ENCODE measurements around the gene SRPRA. TPM values are rescaled to one million over a fixed set of nuclear protein-coding genes. Genes with fewer than 3 reads are reported as not detected.

SRPRA gene
- total RNA-seq, 1 donor from 2014 or later = 40.0 TPM

DNA sequence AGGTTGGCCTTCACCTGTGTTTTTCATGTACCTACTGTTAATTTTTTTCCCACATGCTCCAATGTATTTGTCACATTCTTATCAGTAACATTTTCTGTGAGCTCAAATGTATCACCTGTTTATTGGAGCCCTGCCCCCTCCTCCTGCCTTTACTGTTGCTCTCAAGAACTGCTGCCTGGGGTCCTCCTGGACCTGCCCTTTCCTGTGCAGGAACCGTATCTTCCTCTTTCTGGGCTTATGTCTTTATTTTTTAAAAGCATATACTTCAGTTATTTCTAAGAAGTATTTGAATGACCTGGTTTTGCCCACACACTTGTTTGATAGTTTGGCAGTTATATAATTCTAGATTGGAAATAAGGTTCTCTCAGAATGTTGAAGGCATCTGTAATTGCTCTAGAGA lies 51.2 kb downstream of the SRPRA start:
- H3K27me3 Mint-ChIP-seq (ENCODE audit: insufficient read depth, low read depth) = peaks cover 2% of the 10 kb centered on the region
- peaks cover 25% of the 10 kb centered on the region for H4K20me1 ChIP-seq (ENCODE audit: low read depth)
- peaks cover 7% of the 10 kb centered on the region for H3K4me1 Mint-ChIP-seq
- H3K4me3 Mint-ChIP-seq = no peak overlapping the region
- H3K4me2 ChIP-seq = no peak overlapping the region
- no peak for DNase-seq (ENCODE audit: low spot score)
- no peak overlapping the region for H3K27ac Mint-ChIP-seq
- H2AFZ ChIP-seq (replicated peaks) = no peak overlapping the region
- H3K9me3 ChIP-seq (ENCODE audit: low read depth) = no peaks in the 10 kb centered on the region
- peaks cover 99% of the 10 kb centered on the region for H3K79me2 ChIP-seq (ENCODE audit: low read depth)
- no peaks in the 10 kb centered on the region for H3K36me3 Mint-ChIP-seq
- no peaks in the 10 kb centered on the region for H3K27me3 ChIP-seq
- no peaks in the 10 kb centered on the region for H3F3A ChIP-seq (ENCODE audit: low read depth)
- H3K9me3 Mint-ChIP-seq = no peaks in the 10 kb centered on the region
- TF ChIP-seq EZH2phosphoT487 (IDR thresholded peaks at IDR 0.05) = no peak
- no peak for TF ChIP-seq EZH2 (IDR thresholded peaks at IDR 0.05)
- TF ChIP-seq, protein P1, sequence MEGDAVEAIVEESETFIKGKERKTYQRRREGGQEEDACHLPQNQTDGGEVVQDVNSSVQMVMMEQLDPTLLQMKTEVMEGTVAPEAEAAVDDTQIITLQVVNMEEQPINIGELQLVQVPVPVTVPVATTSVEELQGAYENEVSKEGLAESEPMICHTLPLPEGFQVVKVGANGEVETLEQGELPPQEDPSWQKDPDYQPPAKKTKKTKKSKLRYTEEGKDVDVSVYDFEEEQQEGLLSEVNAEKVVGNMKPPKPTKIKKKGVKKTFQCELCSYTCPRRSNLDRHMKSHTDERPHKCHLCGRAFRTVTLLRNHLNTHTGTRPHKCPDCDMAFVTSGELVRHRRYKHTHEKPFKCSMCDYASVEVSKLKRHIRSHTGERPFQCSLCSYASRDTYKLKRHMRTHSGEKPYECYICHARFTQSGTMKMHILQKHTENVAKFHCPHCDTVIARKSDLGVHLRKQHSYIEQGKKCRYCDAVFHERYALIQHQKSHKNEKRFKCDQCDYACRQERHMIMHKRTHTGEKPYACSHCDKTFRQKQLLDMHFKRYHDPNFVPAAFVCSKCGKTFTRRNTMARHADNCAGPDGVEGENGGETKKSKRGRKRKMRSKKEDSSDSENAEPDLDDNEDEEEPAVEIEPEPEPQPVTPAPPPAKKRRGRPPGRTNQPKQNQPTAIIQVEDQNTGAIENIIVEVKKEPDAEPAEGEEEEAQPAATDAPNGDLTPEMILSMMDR (IDR thresholded peaks at IDR 0.05) = no peak
- H3K4me3 ChIP-seq = no peak overlapping the region
- H3K4me1 ChIP-seq = peaks cover 7% of the 10 kb centered on the region
- H3K36me3 ChIP-seq = no peaks in the 10 kb centered on the region
- H3K27ac ChIP-seq = no peak overlapping the region
- no peak overlapping the region for H3K9ac ChIP-seq

DNA sequence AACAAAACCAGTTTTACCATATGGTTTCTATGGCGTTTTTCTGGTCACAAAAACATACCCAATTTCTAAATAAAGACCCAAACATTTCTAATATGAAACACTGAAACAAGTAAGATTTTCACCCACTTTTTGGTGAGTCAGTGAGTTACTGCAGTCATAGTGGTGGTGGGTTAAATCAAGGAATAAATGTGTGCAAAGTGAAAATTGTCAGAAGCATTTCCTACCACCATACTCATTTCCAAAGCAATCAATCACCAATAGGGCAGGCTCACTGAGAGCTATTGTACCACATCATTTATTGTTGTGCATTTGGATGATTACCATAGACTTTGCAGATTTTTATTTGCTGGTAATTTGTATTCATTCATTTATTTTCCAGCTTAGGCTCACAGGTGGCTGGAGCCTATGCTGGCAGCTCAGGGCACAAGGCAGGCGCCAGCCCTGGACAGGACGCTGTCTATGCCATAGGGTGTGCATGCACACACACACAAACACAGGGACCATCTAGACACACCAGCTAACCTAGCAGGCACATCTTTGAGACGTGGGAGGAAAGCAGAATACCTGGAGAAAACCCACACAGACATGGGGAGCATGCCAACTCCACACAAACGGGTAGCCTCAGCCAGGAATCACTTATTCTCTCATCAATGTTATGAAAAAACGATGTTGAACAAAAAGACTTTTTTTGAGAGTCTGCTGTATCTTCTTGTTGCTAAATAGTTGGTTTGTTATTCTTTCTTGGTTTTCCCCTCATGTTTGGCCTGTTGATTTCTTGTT lies 52.0 kb downstream of the SRPRA start:
- Histone ChIP-seq H3K27me3 (no peaks in the 10 kb centered on the region), H3K9ac (no peak overlapping the region), H3K9me3 (ENCODE audit: low read depth) (no peaks in the 10 kb centered on the region), H3K4me2 (no peak overlapping the region), H3K4me3 (no peak overlapping the region), H3F3A (ENCODE audit: low read depth) (no peaks in the 10 kb centered on the region), H3K79me2 (ENCODE audit: low read depth) (peaks cover 99% of the 10 kb centered on the region), H3K36me3 (no peaks in the 10 kb centered on the region), H4K20me1 (ENCODE audit: low read depth) (peaks cover 26% of the 10 kb centered on the region), H3K27ac (no peak overlapping the region), H2AFZ (replicated peaks) (no peak overlapping the region), H3K4me1 (peaks cover 9% of the 10 kb centered on the region)
- peaks cover 14% of the 10 kb centered on the region for H3K4me1 Mint-ChIP-seq
- peaks cover 2% of the 10 kb centered on the region for H3K27me3 Mint-ChIP-seq (ENCODE audit: insufficient read depth, low read depth)
- no peak for DNase-seq (ENCODE audit: low spot score)
- no peaks in the 10 kb centered on the region for H3K9me3 Mint-ChIP-seq
- no peak for TF ChIP-seq EZH2phosphoT487 (IDR thresholded peaks at IDR 0.05)
- H3K4me3 Mint-ChIP-seq = no peak overlapping the region
- H3K36me3 Mint-ChIP-seq = no peaks in the 10 kb centered on the region
- H3K27ac Mint-ChIP-seq = no peak overlapping the region

DNA sequence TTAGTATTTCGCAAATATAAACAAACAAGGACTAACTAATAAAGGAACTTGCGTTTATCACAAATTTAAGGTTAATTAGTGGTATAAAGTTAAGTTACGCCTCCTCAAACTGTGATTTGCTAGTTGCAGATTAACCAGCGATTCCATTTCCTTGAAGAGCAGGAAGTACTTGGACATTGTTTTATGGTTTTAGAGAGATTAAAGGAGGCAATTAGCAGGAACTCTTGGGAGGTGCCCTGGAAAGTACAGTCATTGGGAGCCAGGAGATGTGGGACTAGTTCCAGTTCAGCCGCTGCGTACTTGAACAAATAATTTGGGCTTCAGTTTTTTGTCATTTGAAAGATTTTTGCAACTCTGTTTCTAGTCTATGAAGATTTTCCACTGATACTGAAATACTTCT lies 53.9 kb downstream of the SRPRA start:
- Histone ChIP-seq H3K4me2 (no peak overlapping the region), H3F3A (ENCODE audit: low read depth) (peaks cover 15% of the 10 kb centered on the region), H2AFZ (replicated peaks) (no peak overlapping the region), H3K79me2 (ENCODE audit: low read depth) (peaks cover 93% of the 10 kb centered on the region), H3K27me3 (no peaks in the 10 kb centered on the region), H3K4me3 (no peak overlapping the region), H3K9me3 (ENCODE audit: low read depth) (no peaks in the 10 kb centered on the region), H3K27ac (no peak overlapping the region), H3K36me3 (no peaks in the 10 kb centered on the region), H3K4me1 (peaks cover 13% of the 10 kb centered on the region), H3K9ac (no peak overlapping the region), H4K20me1 (ENCODE audit: low read depth) (peaks cover 26% of the 10 kb centered on the region)
- H3K36me3 Mint-ChIP-seq = no peaks in the 10 kb centered on the region
- no peaks in the 10 kb centered on the region for H3K9me3 Mint-ChIP-seq
- no peak for DNase-seq (ENCODE audit: low spot score)
- TF ChIP-seq EZH2 (IDR thresholded peaks at IDR 0.05) (no peak), EZH2phosphoT487 (IDR thresholded peaks at IDR 0.05) (no peak)
- TF ChIP-seq, protein P1 (IDR thresholded peaks at IDR 0.05) = no peak
- H3K27ac Mint-ChIP-seq = no peak overlapping the region
- no peak overlapping the region for H3K4me3 Mint-ChIP-seq
- H3K4me1 Mint-ChIP-seq = peaks cover 24% of the 10 kb centered on the region
- peaks cover 2% of the 10 kb centered on the region for H3K27me3 Mint-ChIP-seq (ENCODE audit: insufficient read depth, low read depth)

DNA sequence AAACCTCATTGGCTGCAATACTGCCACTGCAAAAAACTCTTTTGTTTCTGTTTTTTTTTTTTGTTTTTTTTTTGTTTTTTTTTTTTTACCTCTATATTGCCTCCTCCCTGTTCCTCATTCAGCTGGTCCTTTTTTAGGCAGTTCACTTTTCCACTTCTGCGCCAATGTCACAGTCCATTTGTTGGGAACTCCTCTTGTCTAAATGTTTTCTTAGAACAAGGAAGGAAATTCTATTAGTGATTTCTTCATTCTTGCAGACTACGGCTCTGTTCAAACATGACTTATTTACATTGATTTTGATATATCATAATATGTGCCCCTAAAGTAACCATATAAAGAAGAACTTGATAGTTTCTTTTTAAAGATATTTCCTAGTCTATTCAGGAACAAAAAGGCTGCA lies 54.3 kb downstream of the SRPRA start:
- Histone ChIP-seq H3F3A (ENCODE audit: low read depth) (peaks cover 19% of the 10 kb centered on the region), H3K36me3 (peaks cover 3% of the 10 kb centered on the region), H3K9ac (no peak overlapping the region), H3K79me2 (ENCODE audit: low read depth) (peaks cover 93% of the 10 kb centered on the region), H3K4me1 (peaks cover 13% of the 10 kb centered on the region), H2AFZ (replicated peaks) (no peak overlapping the region), H3K9me3 (ENCODE audit: low read depth) (no peaks in the 10 kb centered on the region), H4K20me1 (ENCODE audit: low read depth) (peaks cover 24% of the 10 kb centered on the region), H3K4me2 (no peak overlapping the region), H3K4me3 (no peak overlapping the region), H3K27me3 (no peaks in the 10 kb centered on the region), H3K27ac (no peak overlapping the region)
- H3K9me3 Mint-ChIP-seq = no peaks in the 10 kb centered on the region
- H3K4me1 Mint-ChIP-seq = peaks cover 24% of the 10 kb centered on the region
- peaks cover under 1% of the 10 kb centered on the region for H3K36me3 Mint-ChIP-seq
- H3K27ac Mint-ChIP-seq = no peak overlapping the region
- DNase-seq (ENCODE audit: low spot score) = no peak
- H3K4me3 Mint-ChIP-seq = no peak overlapping the region
- peaks cover 2% of the 10 kb centered on the region for H3K27me3 Mint-ChIP-seq (ENCODE audit: insufficient read depth, low read depth)
- TF ChIP-seq EZH2 (IDR thresholded peaks at IDR 0.05) = no peak
- no peak for TF ChIP-seq EZH2phosphoT487 (IDR thresholded peaks at IDR 0.05)
- TF ChIP-seq, protein P1 (IDR thresholded peaks at IDR 0.05) = no peak

Data from neural progenitor cell (in vitro differentiated cells).